PC-3 (cell line): ENCODE results near the gene CNPY1. TPM values are rescaled to one million over a fixed set of nuclear protein-coding genes. Genes with fewer than 3 reads are reported as not detected.

ENCODE experiments used
- ATAC-seq: fragments of 200-7000 bp; cut with Tn5 transposase; 2 replicates; pipeline ENCODE4 v1.9.1; 2020; ENCODE audit warnings: mild to moderate bottlenecking, moderate library complexity
- BruUV-seq: library from RNA; stranded (reverse); fragments of 400-500 nt; replicated peaks from 2 replicates; lab custom pipeline; 2021; lab: Mats Ljungman, UMichigan
- CTCF ChIA-PET: fragments of 300-600 bp; sonication (Branson Sonifier 250); formaldehyde crosslinking; loops from one replicate; lab custom pipeline; 2022; ENCODE audit warnings: antibody characterized with exemption; lab: Charles Lee
- POLR2A ChIA-PET: fragments of 300-600 bp; sonication (Branson Sonifier 250); formaldehyde crosslinking; loops from one replicate; lab custom pipeline; 2022; ENCODE audit warnings: antibody characterized with exemption; ENCODE audit not compliant: unreplicated experiment; lab: Charles Lee
- DNase-seq: peaks from one replicate; pipeline ENCODE4 v3.0.0-alpha.2; 2015
- H2AFZ ChIP-seq: fragments of 300-600 bp; sonication (generic); 2 replicates; pipeline ENCODE4 v1.6.0; 2016; ENCODE audit warnings: antibody characterized with exemption, low read length
- H3F3A ChIP-seq: fragments of 300-600 bp; sonication (generic); one replicate; pipeline ENCODE4 v1.6.0; 2017; ENCODE audit warnings: antibody characterized with exemption, low read length, control low read depth, mild to moderate bottlenecking; ENCODE audit not compliant: unreplicated experiment
- H3K27ac ChIP-seq: fragments of 300-600 bp; sonication (generic); 2 replicates; pipeline ENCODE4 v1.5.1; 2016; ENCODE audit warnings: mild to moderate bottlenecking, low read length
- H3K27me3 ChIP-seq: fragments of 300-600 bp; sonication (generic); 2 replicates; pipeline ENCODE4 v1.6.1; 2016; ENCODE audit warnings: low read length, mixed read lengths
- H3K36me3 ChIP-seq: fragments of 300-600 bp; sonication (generic); 2 replicates; pipeline ENCODE4 v1.6.1; 2016; ENCODE audit warnings: low read depth, mixed run types, low read length, mixed read lengths
- H3K4me1 ChIP-seq: fragments of 300-600 bp; sonication (generic); 2 replicates; pipeline ENCODE4 v1.5.1; 2016; ENCODE audit warnings: low read length; ENCODE audit not compliant: insufficient read depth
- H3K4me2 ChIP-seq: fragments of 300-600 bp; sonication (generic); 2 replicates; pipeline ENCODE4 v1.6.0; 2016; ENCODE audit warnings: low read length
- H3K4me3 ChIP-seq: fragments of 300-600 bp; sonication (generic); 2 replicates; pipeline ENCODE4 v1.5.1; 2016; ENCODE audit warnings: mild to moderate bottlenecking, low read length, mixed read lengths
- H3K79me2 ChIP-seq: fragments of 300-600 bp; sonication (generic); 2 replicates; pipeline ENCODE4 v1.6.1; 2017; ENCODE audit warnings: low read length, mixed read lengths
- H3K9ac ChIP-seq: fragments of 300-600 bp; sonication (generic); 2 replicates; pipeline ENCODE4 v1.6.0; 2016; ENCODE audit warnings: mild to moderate bottlenecking, low read length
- H3K9me2 ChIP-seq: fragments of 300-600 bp; sonication (generic); replicated peaks from 2 replicates; pipeline ENCODE4 v1.6.1; 2016; ENCODE audit warnings: mixed run types, low read length, mixed read lengths
- H3K9me3 ChIP-seq: fragments of 300-600 bp; sonication (generic); 2 replicates; pipeline ENCODE4 v1.6.1; 2016; ENCODE audit warnings: low read length, mixed read lengths
- H4K20me1 ChIP-seq: fragments of 300-600 bp; sonication (generic); 2 replicates; pipeline ENCODE4 v1.6.1; 2016; ENCODE audit warnings: low read length, mixed read lengths
- CTCF ChIP-seq: fragments of 300-600 bp; sonication (generic); conservative IDR thresholded peaks from 2 replicates; pipeline ENCODE4 v1.5.1; 2017; ENCODE audit warnings: antibody characterized with exemption, low read depth, mild to moderate bottlenecking, low read length
- EZH2 ChIP-seq: fragments of 300-600 bp; sonication (generic); IDR thresholded peaks from one replicate; pipeline ENCODE4 v1.6.1; 2017; ENCODE audit warnings: antibody characterized with exemption, mild to moderate bottlenecking, low read length; ENCODE audit not compliant: unreplicated experiment
- EZH2phosphoT487 ChIP-seq: fragments of 300-600 bp; sonication (generic); IDR thresholded peaks from 2 replicates; pipeline ENCODE4 v1.6.1; 2018; ENCODE audit warnings: mild to moderate bottlenecking, antibody characterized with exemption, low read length, borderline replicate concordance
- intact Hi-C: fragments of 100-400 bp; cut with micrococcal nuclease; formaldehyde crosslinking; loops from 2 replicates; pipeline ENCODE4 v1.9.0; 2023
- total RNA-seq: library from RNA; depleted of rRNA; stranded (reverse); fragments of >200 nt; gene quantifications from 2 replicates; pipeline ENCODE4 v1.2.3, GENCODE V29; 2014

Gene CNPY1
- total RNA-seq, 1 experiment from 2014 or later: not detected

- POLR2A ChIA-PET: no interaction called here
- H4K20me1 ChIP-seq: no peaks in the 10 kb centered on the region
- intact Hi-C loops: no loop called here
- no peaks in the 10 kb centered on the region for H3K79me2 ChIP-seq
- H2AFZ ChIP-seq: no peak overlapping the region
- no peaks in the 10 kb centered on the region for H3K9me3 ChIP-seq
- H3K27me3 ChIP-seq: peaks cover 52% of the 10 kb centered on the region
- no peak overlapping the region for H3K4me3 ChIP-seq
- no peak for DNase-seq
- BruUV-seq: no TSS peak
- peaks cover 20% of the 10 kb centered on the region for H3K4me1 ChIP-seq
- no peaks in the 10 kb centered on the region for H3K36me3 ChIP-seq
- H3F3A ChIP-seq: no peaks in the 10 kb centered on the region
- CTCF ChIA-PET: no interaction called here
- ATAC-seq: no peak
- H3K27ac ChIP-seq: no peak overlapping the region
- no peaks in the 10 kb centered on the region for H3K9me2 ChIP-seq
- H3K4me2 ChIP-seq: no peak overlapping the region
- TF ChIP-seq CTCF (no peak), EZH2phosphoT487 (no peak), EZH2 (no peak)
- H3K9ac ChIP-seq: no peak overlapping the region
Observed at GRCh38 chr7:155530601-155531000, 15.8 kb downstream of the CNPY1 start.

DNA sequence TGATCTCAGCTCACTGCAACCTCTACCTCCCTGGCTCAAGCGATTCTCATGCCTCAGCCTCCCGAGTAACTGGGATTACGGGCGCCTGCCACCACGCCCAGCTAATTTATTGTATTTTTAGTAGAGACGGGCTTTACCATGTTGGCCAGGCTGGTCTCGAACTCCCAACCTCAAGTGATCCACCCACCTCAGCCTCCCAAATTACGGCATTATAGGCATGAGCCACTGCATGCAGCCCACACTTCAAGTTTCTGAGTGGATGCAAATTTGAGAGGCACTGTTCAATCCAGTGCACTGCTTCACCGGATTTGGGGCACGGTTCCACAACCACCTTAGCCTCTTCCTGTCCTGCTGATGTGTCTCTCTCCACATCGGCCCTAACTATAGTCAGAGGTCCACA, 16.5 kb downstream of the CNPY1 start:
- ATAC-seq: no peak
- peaks cover 20% of the 10 kb centered on the region for H3K4me1 ChIP-seq
- BruUV-seq: no TSS peak
- ChIA-PET CTCF (no interaction called here), POLR2A (no interaction called here)
- no peaks in the 10 kb centered on the region for H3K79me2 ChIP-seq
- no peak overlapping the region for H3K4me2 ChIP-seq
- H3K36me3 ChIP-seq: no peaks in the 10 kb centered on the region
- no peak overlapping the region for H3K4me3 ChIP-seq
- no peaks in the 10 kb centered on the region for H3K9me2 ChIP-seq
- DNase-seq: no peak
- TF ChIP-seq CTCF (no peak), EZH2 (no peak), EZH2phosphoT487 (no peak)
- H2AFZ ChIP-seq: no peak overlapping the region
- no peaks in the 10 kb centered on the region for H3K9me3 ChIP-seq
- H3K9ac ChIP-seq: no peak overlapping the region
- H4K20me1 ChIP-seq: no peaks in the 10 kb centered on the region
- peaks cover 52% of the 10 kb centered on the region for H3K27me3 ChIP-seq
- no peak overlapping the region for H3K27ac ChIP-seq
- H3F3A ChIP-seq: no peaks in the 10 kb centered on the region
- intact Hi-C loops: no loop called here

- Histone ChIP-seq H3K4me2 (no peak overlapping the region), H3K4me3 (no peak overlapping the region), H3K36me3 (no peaks in the 10 kb centered on the region), H3K27ac (no peak overlapping the region), H3K9me3 (no peaks in the 10 kb centered on the region), H3F3A (no peaks in the 10 kb centered on the region), H3K27me3 (peaks cover 49% of the 10 kb centered on the region), H3K9me2 (no peaks in the 10 kb centered on the region), H4K20me1 (no peaks in the 10 kb centered on the region), H3K79me2 (no peaks in the 10 kb centered on the region), H3K4me1 (peaks cover 20% of the 10 kb centered on the region), H3K9ac (no peak overlapping the region), H2AFZ (no peak overlapping the region)
- no peak for TF ChIP-seq EZH2
- no peak for TF ChIP-seq EZH2phosphoT487
- no peak for TF ChIP-seq CTCF
- BruUV-seq: no TSS peak
- ChIA-PET POLR2A (no interaction called here), CTCF (no interaction called here)
- ATAC-seq (no peak), DNase-seq (no peak)
- intact Hi-C loops: no loop called here
Observed at GRCh38 chr7:155529346-155529745, 17.0 kb downstream of the CNPY1 start.
